GM21381 (cell line): ENCODE measurements around the gene FGF5.

Source experiments
- ATAC-seq: cut with Tn5 transposase; IDR thresholded peaks from one replicate; pipeline ENCODE4 v1.9.1; 2021; ENCODE audit warnings: mild to moderate bottlenecking, moderate library complexity; ENCODE audit not compliant: unreplicated experiment

Gene FGF5

GRCh38 chr4:80335226-80335553 lies 68.7 kb downstream of the FGF5 start:
- no peak for ATAC-seq

- ATAC-seq, result peak; percentile 99
These were observed 69.3 kb downstream of the FGF5 start, which contains the start of gene CFAP299 for GRCh38 chr4:80335554-80336358. Gene CFAP299, plus strand, starts transcription at chr4:80335730.

GRCh38 chr4:80336582-80336981 lies 70.1 kb downstream of the FGF5 start:
- ATAC-seq, result no peak

GRCh38 chr4:80340036-80340435 lies 73.6 kb downstream of the FGF5 start:
- no peak for ATAC-seq
